Measurements from ENCODE around the gene ATL2.

The ATL2 gene

GRCh38 chr2:38256610-38257009 lies 120.5 kb downstream of the ATL2 start:
- DNase-seq (ENCODE audit: low read depth, low spot score) = no peak
- no peak overlapping the region for H3K4me3 ChIP-seq (ENCODE audit: low read depth, low read length)
- ChIA-PET POLR2A (no interaction called here), CTCF (no interaction called here)
- TF ChIP-seq, protein P1, sequence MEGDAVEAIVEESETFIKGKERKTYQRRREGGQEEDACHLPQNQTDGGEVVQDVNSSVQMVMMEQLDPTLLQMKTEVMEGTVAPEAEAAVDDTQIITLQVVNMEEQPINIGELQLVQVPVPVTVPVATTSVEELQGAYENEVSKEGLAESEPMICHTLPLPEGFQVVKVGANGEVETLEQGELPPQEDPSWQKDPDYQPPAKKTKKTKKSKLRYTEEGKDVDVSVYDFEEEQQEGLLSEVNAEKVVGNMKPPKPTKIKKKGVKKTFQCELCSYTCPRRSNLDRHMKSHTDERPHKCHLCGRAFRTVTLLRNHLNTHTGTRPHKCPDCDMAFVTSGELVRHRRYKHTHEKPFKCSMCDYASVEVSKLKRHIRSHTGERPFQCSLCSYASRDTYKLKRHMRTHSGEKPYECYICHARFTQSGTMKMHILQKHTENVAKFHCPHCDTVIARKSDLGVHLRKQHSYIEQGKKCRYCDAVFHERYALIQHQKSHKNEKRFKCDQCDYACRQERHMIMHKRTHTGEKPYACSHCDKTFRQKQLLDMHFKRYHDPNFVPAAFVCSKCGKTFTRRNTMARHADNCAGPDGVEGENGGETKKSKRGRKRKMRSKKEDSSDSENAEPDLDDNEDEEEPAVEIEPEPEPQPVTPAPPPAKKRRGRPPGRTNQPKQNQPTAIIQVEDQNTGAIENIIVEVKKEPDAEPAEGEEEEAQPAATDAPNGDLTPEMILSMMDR (IDR thresholded peaks at IDR 0.05; ENCODE audit: insufficient read depth, low read length, missing control alignments) = no peak

GRCh38 chr2:38255211-38255610 lies 121.9 kb downstream of the ATL2 start:
- no peak overlapping the region for H3K4me3 ChIP-seq (ENCODE audit: low read depth, low read length)
- CTCF ChIA-PET = no interaction called here
- POLR2A ChIA-PET = no interaction called here
- no peak for DNase-seq (ENCODE audit: low read depth, low spot score)
- TF ChIP-seq, protein P1 (IDR thresholded peaks at IDR 0.05; ENCODE audit: insufficient read depth, low read length, missing control alignments) = no peak

GRCh38 chr2:38254796-38255195 lies 122.3 kb downstream of the ATL2 start:
- ChIA-PET CTCF (no interaction called here), POLR2A (no interaction called here)
- no peak for DNase-seq (ENCODE audit: low read depth, low spot score)
- TF ChIP-seq, protein P1 (IDR thresholded peaks at IDR 0.05; ENCODE audit: insufficient read depth, low read length, missing control alignments) = no peak
- no peak overlapping the region for H3K4me3 ChIP-seq (ENCODE audit: low read depth, low read length)

DNA sequence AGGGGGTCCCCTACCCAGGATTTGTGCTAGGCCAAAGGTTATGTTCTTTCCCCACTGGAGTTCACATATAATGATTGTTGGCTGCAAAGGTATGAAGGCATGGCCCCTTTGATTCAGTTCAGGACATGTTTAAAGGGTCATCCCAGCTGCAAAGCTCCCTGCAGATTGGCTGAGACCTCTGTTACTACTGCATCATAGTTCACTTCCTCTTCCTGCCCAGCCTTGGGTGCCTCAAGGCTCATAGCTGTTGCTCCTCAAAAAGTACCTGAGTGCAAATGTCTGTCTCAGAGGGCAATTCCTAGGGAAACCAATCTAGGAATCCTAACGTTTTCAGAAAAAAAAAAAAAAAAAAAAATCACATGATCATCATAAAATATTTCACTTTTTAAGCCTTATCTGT lies 125.1 kb downstream of the ATL2 start:
- TF ChIP-seq, protein P1 (IDR thresholded peaks at IDR 0.05; ENCODE audit: insufficient read depth, low read length, missing control alignments) = no peak
- no peak overlapping the region for H3K4me3 ChIP-seq (ENCODE audit: low read depth, low read length)
- CTCF ChIA-PET = interaction anchor here (1.1 kb wide), 1 partner anchor 21 kb away, joined by 3 read pairs; no protein-coding TSS in a partner anchor
- DNase-seq (ENCODE audit: low read depth, low spot score) = no peak
- POLR2A ChIA-PET = no interaction called here

- TF ChIP-seq, protein P1 (IDR thresholded peaks at IDR 0.05; ENCODE audit: insufficient read depth, low read length, missing control alignments) = no peak
- DNase-seq (ENCODE audit: low read depth, low spot score) = no peak
- ChIA-PET CTCF (no interaction called here), POLR2A (no interaction called here)
- H3K4me3 ChIP-seq (ENCODE audit: low read depth, low read length) = no peak overlapping the region
These were observed 128.4 kb downstream of the ATL2 start for GRCh38 chr2:38248707-38249106.

- POLR2A ChIA-PET = no interaction called here
- CTCF ChIA-PET = no interaction called here
- DNase-seq (ENCODE audit: low read depth, low spot score) = no peak
- H3K4me3 ChIP-seq (ENCODE audit: low read depth, low read length) = no peak overlapping the region
- TF ChIP-seq, protein P1 (IDR thresholded peaks at IDR 0.05; ENCODE audit: insufficient read depth, low read length, missing control alignments) = no peak
These were observed 128.8 kb downstream of the ATL2 start for GRCh38 chr2:38248255-38248654.
